CD8-positive, alpha-beta memory T cell (primary cell): ENCODE results near the gene CMYA5. TPM values are rescaled to one million over a fixed set of nuclear protein-coding genes. Genes with fewer than 3 reads are reported as not detected.
A peak's percentile ranks its signal among the peaks of the same experiment; 100 is the strongest.
"Not testable (repeated sequence)": the region's sequence is repeated elsewhere in the genome, so short reads cannot be mapped to it uniquely, and the experiment has no call there.

Source experiments
- CTCF ChIA-PET: fragments of 350-600 bp; sonication (Branson Sonifier 250); formaldehyde crosslinking; loops from one replicate; lab custom pipeline; 2021; ENCODE audit warnings: antibody characterized with exemption; lab: Charles Lee
- POLR2A ChIA-PET: fragments of 350-600 bp; sonication (Branson Sonifier 250); formaldehyde crosslinking; loops from one replicate; lab custom pipeline; 2021; ENCODE audit warnings: antibody characterized with exemption; lab: Charles Lee
- DNase-seq, 5 donors: peaks; one replicate each; pipeline versions ENCODE4 v3.0.0 to v3.0.0-alpha.2; 2020 to 2022; ENCODE audit warnings: mixed read lengths in 1 of 5
- H3K27ac ChIP-seq: one replicate; pipeline ENCODE4 v1.7.0; 2013; ENCODE audit warnings: low read depth, mild to moderate bottlenecking, low read length, moderate library complexity
- H3K27me3 ChIP-seq: 2 replicates; pipeline ENCODE4 v1.7.0; 2013; ENCODE audit warnings: low read length, mild to moderate bottlenecking; ENCODE audit not compliant: insufficient read depth, poor library complexity, severe bottlenecking
- H3K36me3 ChIP-seq: 2 replicates; pipeline ENCODE4 v1.7.0; 2013; ENCODE audit warnings: mild to moderate bottlenecking, low read length, moderate library complexity; ENCODE audit not compliant: insufficient read depth
- H3K4me1 ChIP-seq: 2 replicates; pipeline ENCODE4 v1.7.0; 2013; ENCODE audit warnings: mild to moderate bottlenecking, low read length, moderate library complexity; ENCODE audit not compliant: insufficient read depth
- H3K4me3 ChIP-seq: 2 replicates; pipeline ENCODE4 v1.7.0; 2013; ENCODE audit warnings: mild to moderate bottlenecking, low read length
- H3K9me3 ChIP-seq: 2 replicates; pipeline ENCODE4 v1.7.0; 2013; ENCODE audit warnings: mild to moderate bottlenecking, low read length
- H3K27ac Mint-ChIP-seq, 8 donors: one replicate each; pipeline ENCODE4 v1.8.0; 2020 to 2021; ENCODE audit warnings: mixed read lengths in 8 of 8, mild to moderate bottlenecking in 6 of 8, inconsistent platforms in 3 of 8, moderate library complexity in 3 of 8
- H3K27me3 Mint-ChIP-seq, 2 donors: one replicate each; pipeline ENCODE4 v1.8.0; 2020 to 2021; ENCODE audit warnings: mixed read lengths in 2 of 2, mild to moderate bottlenecking in 1 of 2, moderate library complexity in 1 of 2
- H3K36me3 Mint-ChIP-seq, 3 donors: one replicate each; pipeline ENCODE4 v1.8.0; 2020 to 2021; ENCODE audit warnings: mixed read lengths in 3 of 3, inconsistent platforms in 1 of 3, mild to moderate bottlenecking in 1 of 3
- H3K4me1 Mint-ChIP-seq, 3 donors: one replicate each; pipeline ENCODE4 v1.8.0; 2020 to 2021; ENCODE audit warnings: mixed read lengths in 3 of 3, inconsistent platforms in 1 of 3, mild to moderate bottlenecking in 1 of 3
- H3K4me3 Mint-ChIP-seq, 7 donors: one replicate each; pipeline ENCODE4 v1.8.0; 2020 to 2021; ENCODE audit warnings: mixed read lengths in 7 of 7, mild to moderate bottlenecking in 6 of 7, moderate library complexity in 4 of 7, inconsistent platforms in 2 of 7
- H3K9me3 Mint-ChIP-seq, 5 donors: one replicate each; pipeline ENCODE4 v1.8.0; 2020 to 2022; ENCODE audit warnings: mixed read lengths in 5 of 5, mild to moderate bottlenecking in 3 of 5, moderate library complexity in 2 of 5, inconsistent platforms in 1 of 5
- polyA plus RNA-seq: library from polyadenylated mRNA; unstranded; fragments of 300-500 nt; fragmentation: Illumina TruSeq; gene quantifications from one replicate; pipeline ENCODE4 v1.2.3, GENCODE V29; 2021
- total RNA-seq, 2 experiments: library from RNA; stranded (reverse); gene quantifications; one replicate each; pipeline ENCODE4 v1.2.3, GENCODE V29; 2021

CMYA5 gene
- total and polyA plus RNA-seq, 3 experiments from 2014 or later: 0.10 to 0.16 TPM; not detected in 1

- H3K9me3 Mint-ChIP-seq, H3K27me3 Mint-ChIP-seq, H3K27ac Mint-ChIP-seq, H3K4me3 Mint-ChIP-seq, DNase-seq, H3K27me3 ChIP-seq, H3K4me1 ChIP-seq, H3K27ac ChIP-seq, H3K36me3 ChIP-seq, POLR2A ChIA-PET, CTCF ChIA-PET, H3K9me3 ChIP-seq, H3K4me3 ChIP-seq: not testable (repeated sequence)
- Mint-ChIP-seq H3K4me1 (peaks cover 20 to 33% (median 21%) of the 10 kb centered on the region in 3 donors), H3K36me3 (peaks cover 7 to 73% (median 24%) of the 10 kb centered on the region in 3 donors)
Measured at GRCh38 chr5:79676354-79676753, 13.3 kb upstream of the CMYA5 start.

- Mint-ChIP-seq H3K4me1 (peaks cover 0 to 19% (median 6%) of the 10 kb centered on the region in 3 donors), H3K27ac (peak overlapping the region in 4 of 8 donors; percentile 27 to 54 (median 36)), H3K36me3 (peaks cover 23 to 77% (median 33%) of the 10 kb centered on the region in 3 donors)
- H3K27me3 Mint-ChIP-seq, H3K9me3 Mint-ChIP-seq, H3K9me3 ChIP-seq, H3K27ac ChIP-seq, H3K4me3 Mint-ChIP-seq, H3K4me1 ChIP-seq, H3K27me3 ChIP-seq, DNase-seq, H3K4me3 ChIP-seq, CTCF ChIA-PET, POLR2A ChIA-PET: not testable (repeated sequence)
- peaks cover 23% of the 10 kb centered on the region for H3K36me3 ChIP-seq
Measured at GRCh38 chr5:79682102-79682501, 7.5 kb upstream of the CMYA5 start.

GRCh38 chr5:79684782-79685181 is 4.9 kb upstream of the CMYA5 start:
- no peak overlapping the region for H3K4me3 ChIP-seq
- no peak overlapping the region for H3K27ac ChIP-seq
- POLR2A ChIA-PET: no interaction called here
- H3K36me3 Mint-ChIP-seq: peaks cover 28 to 70% (median 38%) of the 10 kb centered on the region in 3 donors
- no peaks in the 10 kb centered on the region for H3K27me3 Mint-ChIP-seq
- no peaks in the 10 kb centered on the region for H3K9me3 Mint-ChIP-seq
- peaks cover 23% of the 10 kb centered on the region for H3K36me3 ChIP-seq
- no peaks in the 10 kb centered on the region for H3K27me3 ChIP-seq
- CTCF ChIA-PET: no interaction called here
- H3K27ac Mint-ChIP-seq: no peak overlapping the region
- no peak overlapping the region for H3K4me3 Mint-ChIP-seq
- DNase-seq: no peak
- no peaks in the 10 kb centered on the region for H3K9me3 ChIP-seq
- H3K4me1 ChIP-seq: no peaks in the 10 kb centered on the region
- H3K4me1 Mint-ChIP-seq: peaks cover 0 to 24% (median 5%) of the 10 kb centered on the region in 3 donors

- peaks cover 33 to 70% (median 38%) of the 10 kb centered on the region in 3 donors for H3K36me3 Mint-ChIP-seq
- no peak for DNase-seq
- Histone ChIP-seq H3K27me3 (no peaks in the 10 kb centered on the region), H3K4me3 (no peak overlapping the region), H3K27ac (no peak overlapping the region), H3K36me3 (peaks cover 23% of the 10 kb centered on the region), H3K4me1 (no peaks in the 10 kb centered on the region), H3K9me3 (no peaks in the 10 kb centered on the region)
- peak overlapping the region in 1 of 8 donors; percentile 4 for H3K27ac Mint-ChIP-seq
- no peak overlapping the region for H3K4me3 Mint-ChIP-seq
- H3K9me3 Mint-ChIP-seq: no peaks in the 10 kb centered on the region
- POLR2A ChIA-PET: no interaction called here
- CTCF ChIA-PET: no interaction called here
- peaks cover 0 to 22% (median 5%) of the 10 kb centered on the region in 3 donors for H3K4me1 Mint-ChIP-seq
- H3K27me3 Mint-ChIP-seq: no peaks in the 10 kb centered on the region
Measured at GRCh38 chr5:79685627-79686026, 4.0 kb upstream of the CMYA5 start.

- DNase-seq: no peak
- H3K4me1 ChIP-seq: no peaks in the 10 kb centered on the region
- H3K4me3 Mint-ChIP-seq: no peak overlapping the region
- POLR2A ChIA-PET: no interaction called here
- H3K27me3 ChIP-seq: no peaks in the 10 kb centered on the region
- H3K27me3 Mint-ChIP-seq: no peaks in the 10 kb centered on the region
- peaks cover 17% of the 10 kb centered on the region for H3K36me3 ChIP-seq
- no peak overlapping the region for H3K27ac ChIP-seq
- H3K36me3 Mint-ChIP-seq: peaks cover 29 to 65% (median 31%) of the 10 kb centered on the region in 3 donors
- H3K9me3 ChIP-seq: no peaks in the 10 kb centered on the region
- no peaks in the 10 kb centered on the region for H3K9me3 Mint-ChIP-seq
- H3K4me3 ChIP-seq: no peak overlapping the region
- H3K4me1 Mint-ChIP-seq: peaks cover 0 to 13% (median 2%) of the 10 kb centered on the region in 3 donors
- CTCF ChIA-PET: no interaction called here
- H3K27ac Mint-ChIP-seq: peak overlapping the region in 1 of 8 donors; percentile 32
Measured at GRCh38 chr5:79686799-79687198, 2.8 kb upstream of the CMYA5 start.

GRCh38 chr5:79687889-79688288 is 1.7 kb upstream of the CMYA5 start:
- H3K9me3 Mint-ChIP-seq: no peaks in the 10 kb centered on the region
- peaks cover 22 to 55% (median 24%) of the 10 kb centered on the region in 3 donors for H3K36me3 Mint-ChIP-seq
- CTCF ChIA-PET: no interaction called here

GRCh38 chr5:79691007-79691406 is 1.4 kb downstream of the CMYA5 start:
- H3K27me3 Mint-ChIP-seq: no peaks in the 10 kb centered on the region
- no peak overlapping the region for H3K4me3 Mint-ChIP-seq
- ChIA-PET POLR2A (no interaction called here), CTCF (no interaction called here)
- H3K9me3 Mint-ChIP-seq: no peaks in the 10 kb centered on the region
- no peak overlapping the region for H3K27ac ChIP-seq
- H3K27ac Mint-ChIP-seq: peak overlapping the region in 3 of 8 donors; percentile 1 to 24 (median 16)
- peaks cover 7% of the 10 kb centered on the region for H3K36me3 ChIP-seq
- H3K4me3 ChIP-seq: no peak overlapping the region
- H3K4me1 Mint-ChIP-seq: peaks cover 0 to 5% (median 2%) of the 10 kb centered on the region in 3 donors
- no peaks in the 10 kb centered on the region for H3K9me3 ChIP-seq
- no peak for DNase-seq
- H3K36me3 Mint-ChIP-seq: peaks cover 18 to 30% (median 20%) of the 10 kb centered on the region in 3 donors
- H3K4me1 ChIP-seq: no peaks in the 10 kb centered on the region
- H3K27me3 ChIP-seq: no peaks in the 10 kb centered on the region

More at GRCh38 chr5:79687889-79688288, 1.7 kb upstream of the CMYA5 start:
- peaks cover 0 to 6% (median 2%) of the 10 kb centered on the region in 3 donors for H3K4me1 Mint-ChIP-seq
- Histone ChIP-seq H3K36me3 (peaks cover 10% of the 10 kb centered on the region), H3K27ac (no peak overlapping the region), H3K27me3 (no peaks in the 10 kb centered on the region), H3K4me3 (no peak overlapping the region), H3K4me1 (no peaks in the 10 kb centered on the region), H3K9me3 (no peaks in the 10 kb centered on the region)
- no peak overlapping the region for H3K4me3 Mint-ChIP-seq
- H3K27ac Mint-ChIP-seq: no peak overlapping the region
- no peak for DNase-seq
- no peaks in the 10 kb centered on the region for H3K27me3 Mint-ChIP-seq
- POLR2A ChIA-PET: no interaction called here

GRCh38 chr5:79692596-79692995 is 3.0 kb downstream of the CMYA5 start:
- CTCF ChIA-PET: no interaction called here
- Mint-ChIP-seq H3K27me3 (no peaks in the 10 kb centered on the region), H3K4me3 (no peak overlapping the region), H3K4me1 (peaks cover 0 to 5% (median 2%) of the 10 kb centered on the region in 3 donors), H3K9me3 (no peaks in the 10 kb centered on the region), H3K36me3 (peaks cover 11 to 16% (median 14%) of the 10 kb centered on the region in 3 donors), H3K27ac (no peak overlapping the region)
- H3K4me1 ChIP-seq: no peaks in the 10 kb centered on the region
- POLR2A ChIA-PET: no interaction called here
- no peaks in the 10 kb centered on the region for H3K9me3 ChIP-seq
- no peak overlapping the region for H3K27ac ChIP-seq
- no peaks in the 10 kb centered on the region for H3K27me3 ChIP-seq
- no peak for DNase-seq
- no peaks in the 10 kb centered on the region for H3K36me3 ChIP-seq
- no peak overlapping the region for H3K4me3 ChIP-seq
